Kidney (tissue), 14 donors: ENCODE data around the gene UGT1A1. TPM values are rescaled to one million over a fixed set of nuclear protein-coding genes. Genes with fewer than 3 reads are reported as not detected.

Experiments
- DNase-seq, 5 donors: peaks; one replicate each; pipeline ENCODE4 v3.0.0-alpha.2; 2013 to 2020
- FAIRE-seq: peaks from 2 replicates; lab custom pipeline; 2012; peaks lifted over from hg19 to GRCh38; lab: Jason Lieb, UNC
- H3K27ac ChIP-seq, 2 donors: one replicate each; pipeline ENCODE4 v1.7.0; 2013; ENCODE audit warnings: low read depth in 2 of 2, low read length in 2 of 2, inconsistent platforms in 1 of 2
- H3K27me3 ChIP-seq: one replicate; pipeline ENCODE4 v1.7.1; 2013; ENCODE audit warnings: low read length, inconsistent platforms; ENCODE audit not compliant: control insufficient read depth, insufficient read depth
- H3K36me3 ChIP-seq, 3 donors: one replicate each; pipeline versions ENCODE4 v1.7.0 to v1.7.1; 2013; ENCODE audit warnings: low read length in 3 of 3, control low read depth in 1 of 3, inconsistent platforms in 1 of 3; ENCODE audit not compliant: insufficient read depth in 3 of 3, control insufficient read depth in 2 of 3
- H3K4me1 ChIP-seq, 3 donors: one replicate each; pipeline versions ENCODE4 v1.7.0 to v1.7.1; 2013; ENCODE audit warnings: low read length in 3 of 3, inconsistent platforms in 1 of 3, low read depth in 1 of 3; ENCODE audit not compliant: control insufficient read depth in 2 of 3, insufficient read depth in 2 of 3
- H3K4me3 ChIP-seq, 3 donors: one replicate each; pipeline versions ENCODE4 v1.7.0 to v1.8.1; 2013; ENCODE audit warnings: low read length in 3 of 3, control low read depth in 1 of 3, inconsistent platforms in 1 of 3
- H3K9ac ChIP-seq, 3 donors: one replicate each; pipeline versions ENCODE4 v1.7.0 to v1.7.1; 2013; ENCODE audit warnings: low read length in 3 of 3, control low read depth in 1 of 3, inconsistent platforms in 1 of 3
- H3K9me3 ChIP-seq, 3 donors: one replicate each; pipeline versions ENCODE4 v1.7.0 to v1.7.1; 2013; ENCODE audit warnings: low read length in 3 of 3, control low read depth in 1 of 3, inconsistent platforms in 1 of 3; ENCODE audit not compliant: control insufficient read depth in 2 of 3, insufficient read depth in 1 of 3
- intact Hi-C: fragments of 100-400 bp; cut with DNase I; formaldehyde crosslinking; loops from one replicate; pipeline ENCODE4 v1.11.1; 2022
- polyA plus RNA-seq: library from polyadenylated mRNA; stranded (reverse); fragments of 350-450 nt; fragmentation: Illumina TruSeq; extraction: RNeasy Lipid Tissue Mini Kit (QIAGEN cat#74804); gene quantifications from one replicate; pipeline ENCODE4 v1.2.3, GENCODE V29; 2014; ENCODE audit warnings: low read depth, low replicate concordance; ENCODE audit not compliant: insufficient read depth
- total RNA-seq: library from RNA; stranded (reverse); fragmentation: NEBNext Ultra II Directional; extraction: Animal tissue kit (Norgen Biotek cat#: 25700); gene quantifications from one replicate; pipeline ENCODE4 v1.2.1, GENCODE V29; 2021
- TF ChIP-seq, protein P1 (sequence below): IDR thresholded peaks from 3 replicates; pipeline ENCODE4 v1.5.1; 2012; ENCODE audit warnings: mild to moderate bottlenecking, moderate library complexity, borderline replicate concordance; ENCODE audit not compliant: insufficient read depth; ENCODE audit errors: extremely low read depth
- donor health status: control.
- donor health status: control.
- donor health status: control.
- donor health status: control.
- donor health status: control.
- donor health status: DM: yes; HTN: yes; CAD: no.
- donor health status: Normal renal cell carcinoma (clear cell type).

UGT1A1 gene
- total and polyA plus RNA-seq, 2 donors from 2014 or later, result 1.4 to 3.6 TPM

DNA sequence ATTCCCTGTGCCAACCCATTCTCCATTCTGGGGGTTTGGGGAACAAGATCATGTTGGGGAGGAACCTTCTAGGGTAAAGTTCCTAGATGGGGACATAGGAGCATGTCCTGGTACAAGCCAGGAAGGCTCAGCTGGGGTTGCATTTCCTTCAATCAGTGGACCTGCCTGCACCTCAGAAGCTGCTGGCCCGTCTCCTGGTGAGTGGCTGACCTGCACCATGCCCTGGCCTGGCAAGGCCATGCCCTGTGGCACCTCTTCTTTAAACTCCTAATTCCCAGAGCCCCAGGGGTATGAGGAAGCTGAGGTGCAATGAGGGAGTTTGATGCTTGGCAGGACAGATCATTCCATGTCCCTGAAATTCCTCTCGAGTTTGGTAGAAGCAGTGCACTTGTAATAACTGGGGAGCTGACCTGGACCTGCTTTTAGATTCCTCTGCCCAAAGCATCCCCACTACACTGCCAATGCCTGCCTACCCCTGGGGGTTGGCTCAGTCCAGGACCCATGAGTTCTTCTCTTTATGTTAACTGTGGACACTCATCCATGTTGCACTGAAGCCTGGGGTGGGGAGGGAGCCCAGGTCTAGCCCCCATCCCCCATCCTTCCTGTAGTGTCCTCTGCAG, 43.3 kb downstream of the UGT1A1 start:
- Histone ChIP-seq H3K9ac (no peak overlapping the region), H3K9me3 (no peaks in the 10 kb centered on the region), H3K36me3 (no peaks in the 10 kb centered on the region), H3K4me3 (no peak overlapping the region), H3K27ac (no peak overlapping the region), H3K27me3 (no peaks in the 10 kb centered on the region), H3K4me1 (no peaks in the 10 kb centered on the region)
- TF ChIP-seq, protein P1, sequence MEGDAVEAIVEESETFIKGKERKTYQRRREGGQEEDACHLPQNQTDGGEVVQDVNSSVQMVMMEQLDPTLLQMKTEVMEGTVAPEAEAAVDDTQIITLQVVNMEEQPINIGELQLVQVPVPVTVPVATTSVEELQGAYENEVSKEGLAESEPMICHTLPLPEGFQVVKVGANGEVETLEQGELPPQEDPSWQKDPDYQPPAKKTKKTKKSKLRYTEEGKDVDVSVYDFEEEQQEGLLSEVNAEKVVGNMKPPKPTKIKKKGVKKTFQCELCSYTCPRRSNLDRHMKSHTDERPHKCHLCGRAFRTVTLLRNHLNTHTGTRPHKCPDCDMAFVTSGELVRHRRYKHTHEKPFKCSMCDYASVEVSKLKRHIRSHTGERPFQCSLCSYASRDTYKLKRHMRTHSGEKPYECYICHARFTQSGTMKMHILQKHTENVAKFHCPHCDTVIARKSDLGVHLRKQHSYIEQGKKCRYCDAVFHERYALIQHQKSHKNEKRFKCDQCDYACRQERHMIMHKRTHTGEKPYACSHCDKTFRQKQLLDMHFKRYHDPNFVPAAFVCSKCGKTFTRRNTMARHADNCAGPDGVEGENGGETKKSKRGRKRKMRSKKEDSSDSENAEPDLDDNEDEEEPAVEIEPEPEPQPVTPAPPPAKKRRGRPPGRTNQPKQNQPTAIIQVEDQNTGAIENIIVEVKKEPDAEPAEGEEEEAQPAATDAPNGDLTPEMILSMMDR, result no peak
- intact Hi-C loops, result no loop called here
- DNase-seq (peak in 1 of 5 donors; percentile 33), FAIRE-seq (no peak)

DNA sequence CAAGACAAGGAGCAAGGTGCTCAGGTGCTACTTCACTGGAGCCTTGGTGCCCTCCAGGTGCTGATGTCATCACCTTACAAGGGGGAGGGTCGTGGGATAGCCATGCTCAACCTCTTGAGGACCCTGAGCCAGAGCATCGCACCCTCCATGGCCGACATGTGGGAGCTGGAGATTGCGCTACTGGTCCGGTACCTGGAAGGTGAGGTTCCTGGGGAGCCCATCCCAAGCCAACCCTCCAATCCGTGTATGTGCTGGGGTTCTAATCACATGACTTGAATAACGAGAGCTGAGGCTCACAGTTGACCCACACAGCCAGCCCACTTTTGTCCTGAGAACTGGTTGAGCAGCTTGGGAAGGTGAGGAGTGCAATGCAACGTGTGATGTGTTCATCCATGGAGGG, 43.9 kb downstream of the UGT1A1 start:
- Histone ChIP-seq H3K4me3 (no peak overlapping the region), H3K27me3 (no peaks in the 10 kb centered on the region), H3K4me1 (no peaks in the 10 kb centered on the region), H3K27ac (no peak overlapping the region), H3K36me3 (no peaks in the 10 kb centered on the region), H3K9me3 (no peaks in the 10 kb centered on the region), H3K9ac (no peak overlapping the region)
- TF ChIP-seq, protein P1, result no peak
- no peak for FAIRE-seq
- peak in 1 of 5 donors; percentile 33 for DNase-seq
- intact Hi-C loops, result no loop called here

DNA sequence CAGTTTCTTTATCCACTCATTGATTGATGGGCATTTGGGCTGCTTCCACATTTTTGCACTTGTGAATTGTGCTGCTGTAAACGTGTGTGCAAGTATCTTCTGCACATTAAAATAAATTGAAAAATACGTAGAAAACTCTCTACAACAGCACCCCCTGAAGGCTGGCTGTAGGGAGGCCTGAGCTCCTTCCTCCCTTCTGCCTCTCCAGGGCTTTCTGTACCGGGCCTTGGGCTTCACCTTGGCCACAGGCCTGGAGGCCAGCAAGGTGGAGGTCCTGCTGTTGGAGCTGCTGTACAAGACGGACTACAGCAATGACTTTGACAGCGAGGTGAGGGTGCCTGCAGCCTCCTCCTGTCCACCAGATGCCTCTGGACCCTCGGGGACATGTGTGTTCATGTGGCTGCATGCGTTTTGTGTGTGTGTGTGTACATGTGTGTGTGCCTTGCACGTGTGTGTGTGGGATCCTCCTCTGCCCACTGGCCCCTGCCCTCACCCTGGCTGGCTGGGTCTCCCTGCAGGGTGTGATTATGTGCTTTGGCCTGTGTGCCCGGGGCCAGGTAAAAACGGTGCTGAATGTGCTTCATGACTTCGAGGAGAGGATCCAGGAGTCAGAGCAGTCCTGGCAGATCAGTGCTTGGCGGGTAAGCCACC, 47.3 kb downstream of the UGT1A1 start:
- H3K9ac ChIP-seq, result no peak overlapping the region
- no peak overlapping the region for H3K27ac ChIP-seq
- TF ChIP-seq, protein P1, result no peak
- no peaks in the 10 kb centered on the region for H3K4me1 ChIP-seq
- FAIRE-seq (no peak), DNase-seq (peak in 2 of 5 donors; percentile 14 to 40)
- no peaks in the 10 kb centered on the region for H3K36me3 ChIP-seq
- no peak overlapping the region for H3K4me3 ChIP-seq
- intact Hi-C loops, result no loop called here
- H3K9me3 ChIP-seq, result no peaks in the 10 kb centered on the region
- no peaks in the 10 kb centered on the region for H3K27me3 ChIP-seq
